Hepatocyte (in vitro differentiated cells): ENCODE results near the gene OR5B21. TPM values are rescaled to one million over a fixed set of nuclear protein-coding genes. Genes with fewer than 3 reads are reported as not detected.

Source experiments
- DNase-seq: peaks from one replicate; pipeline ENCODE4 v3.0.0-alpha.2; 2016; ENCODE audit warnings: low spot score
- H2AFZ ChIP-seq: fragments of 200-600 bp; sonication (generic); 2 replicates; pipeline ENCODE4 v1.6.0; 2016; ENCODE audit warnings: antibody characterized with exemption, mild to moderate bottlenecking
- H3K27ac ChIP-seq: fragments of 200-600 bp; sonication (generic); 2 replicates; pipeline ENCODE4 v1.5.1; 2016; ENCODE audit warnings: mild to moderate bottlenecking
- H3K27me3 ChIP-seq: fragments of 200-600 bp; sonication (generic); 2 replicates; pipeline ENCODE4 v1.6.1; 2016
- H3K36me3 ChIP-seq: fragments of 200-600 bp; sonication (generic); replicated peaks from 2 replicates; pipeline ENCODE4 v1.5.1; 2016; ENCODE audit warnings: low read depth; ENCODE audit not compliant: insufficient read depth
- H3K4me1 ChIP-seq: fragments of 200-600 bp; sonication (generic); 2 replicates; pipeline ENCODE4 v1.5.1; 2016; ENCODE audit warnings: mild to moderate bottlenecking, moderate library complexity; ENCODE audit not compliant: insufficient read depth
- H3K4me2 ChIP-seq: fragments of 200-600 bp; sonication (generic); 2 replicates; pipeline ENCODE4 v1.6.0; 2016
- H3K4me3 ChIP-seq: fragments of 200-600 bp; sonication (generic); 2 replicates; pipeline ENCODE4 v1.5.1; 2016; ENCODE audit warnings: mild to moderate bottlenecking
- H3K79me2 ChIP-seq: fragments of 200-600 bp; sonication (generic); 2 replicates; pipeline ENCODE4 v1.6.0; 2017; ENCODE audit warnings: mild to moderate bottlenecking
- H3K9me2 ChIP-seq: fragments of 200-600 bp; sonication (generic); replicated peaks from 2 replicates; pipeline ENCODE4 v1.6.0; 2017; ENCODE audit warnings: mild to moderate bottlenecking; ENCODE audit not compliant: insufficient read depth
- H3K9me3 ChIP-seq: fragments of 200-600 bp; sonication (generic); 2 replicates; pipeline ENCODE4 v1.5.1; 2016; ENCODE audit warnings: low read depth, mild to moderate bottlenecking
- H4K20me1 ChIP-seq: fragments of 200-600 bp; sonication (generic); 2 replicates; pipeline ENCODE4 v1.6.0; 2016; ENCODE audit warnings: mild to moderate bottlenecking; ENCODE audit not compliant: insufficient read depth, poor library complexity, severe bottlenecking
- CTCF ChIP-seq: fragments of 200-600 bp; sonication (generic); IDR thresholded peaks from 2 replicates; pipeline ENCODE4 v1.5.1; 2016; ENCODE audit warnings: antibody characterized with exemption, mild to moderate bottlenecking; ENCODE audit not compliant: poor library complexity
- EZH2 ChIP-seq: fragments of 200-600 bp; sonication (generic); IDR thresholded peaks from 2 replicates; pipeline ENCODE4 v1.6.1; 2016; ENCODE audit warnings: antibody characterized with exemption, mild to moderate bottlenecking, borderline replicate concordance
- EZH2phosphoT487 ChIP-seq: fragments of 200-600 bp; sonication (generic); IDR thresholded peaks from one replicate; pipeline ENCODE4 v1.6.1; 2018; ENCODE audit warnings: antibody characterized with exemption, mild to moderate bottlenecking, low read depth, moderate library complexity; ENCODE audit not compliant: unreplicated experiment, severe bottlenecking
- WGBS: methylation state at CpG from one replicate; pipeline ENCODE4 v1.1.6; 2016; ENCODE audit warnings: low lambda C conversion rate; ENCODE audit errors: missing lambda C conversion rate; 5-methylcytosine and 5-hydroxymethylcytosine counted together
- polyA plus RNA-seq: library from polyadenylated mRNA; unstranded; fragments of >200 nt; fragmentation: Nextera tagmentation; extraction: Ambion mirVana; gene quantifications from 2 replicates; pipeline ENCODE4 v1.2.1, GENCODE V29; 2016
- total RNA-seq: library from RNA; depleted of rRNA; stranded (reverse); fragments of >200 nt; gene quantifications from 2 replicates; pipeline ENCODE4 v1.2.3, GENCODE V29; 2014

OR5B21 gene
- total and polyA plus RNA-seq, 2 experiments from 2014 or later, result not detected

- H3K9me2 ChIP-seq, result no peaks in the 10 kb centered on the region
- no peak overlapping the region for H3K27ac ChIP-seq
- TF ChIP-seq EZH2phosphoT487 (no peak), CTCF (peak; percentile 73), EZH2 (no peak)
- H4K20me1 ChIP-seq, result no peaks in the 10 kb centered on the region
- H3K36me3 ChIP-seq, result no peaks in the 10 kb centered on the region
- peaks cover 3% of the 10 kb centered on the region for H3K4me1 ChIP-seq
- 18% methylated on average over 7 of the region's 7 CpGs for WGBS
- DNase-seq, result peak; percentile 89
- H3K4me3 ChIP-seq, result no peak overlapping the region
- H3K79me2 ChIP-seq, result no peaks in the 10 kb centered on the region
- H3K9me3 ChIP-seq, result no peaks in the 10 kb centered on the region
- H3K4me2 ChIP-seq, result peak overlapping the region; percentile 71
- peak overlapping the region; percentile 38 for H2AFZ ChIP-seq
- H3K27me3 ChIP-seq, result no peaks in the 10 kb centered on the region
Measured at GRCh38 chr11:58524232-58525036, 16.5 kb upstream of the OR5B21 start.

GRCh38 chr11:58513747-58514367, 6.0 kb upstream of the OR5B21 start:
- no peak for TF ChIP-seq EZH2
- peak; percentile 76 for TF ChIP-seq CTCF
- H3K9me2 ChIP-seq, result no peaks in the 10 kb centered on the region
- H3K4me3 ChIP-seq, result no peak overlapping the region
- H3K27me3 ChIP-seq, result peaks cover 7% of the 10 kb centered on the region
- no peaks in the 10 kb centered on the region for H3K4me1 ChIP-seq
- no peaks in the 10 kb centered on the region for H3K79me2 ChIP-seq
- no peak overlapping the region for H3K4me2 ChIP-seq
- no peak overlapping the region for H3K27ac ChIP-seq
- H3K9me3 ChIP-seq, result no peaks in the 10 kb centered on the region
- WGBS, result 35% methylated on average over 5 of the region's 5 CpGs
- DNase-seq, result peak; percentile 73
- no peaks in the 10 kb centered on the region for H3K36me3 ChIP-seq
- no peaks in the 10 kb centered on the region for H4K20me1 ChIP-seq
- no peak overlapping the region for H2AFZ ChIP-seq

GRCh38 chr11:58511636-58512035, 3.7 kb upstream of the OR5B21 start:
- TF ChIP-seq EZH2phosphoT487 (no peak), EZH2 (no peak), CTCF (no peak)
- Histone ChIP-seq H3K9me3 (no peaks in the 10 kb centered on the region), H2AFZ (no peak overlapping the region), H3K9me2 (no peaks in the 10 kb centered on the region), H4K20me1 (no peaks in the 10 kb centered on the region), H3K79me2 (no peaks in the 10 kb centered on the region), H3K4me2 (no peak overlapping the region), H3K4me3 (no peak overlapping the region), H3K36me3 (no peaks in the 10 kb centered on the region), H3K27me3 (no peaks in the 10 kb centered on the region), H3K4me1 (no peaks in the 10 kb centered on the region), H3K27ac (no peak overlapping the region)
- DNase-seq, result no peak
- 85% methylated on average over 3 of the region's 3 CpGs for WGBS
